IMR-90 (cell line): Measurements from ENCODE around the gene DACH1. TPM values are rescaled to one million over a fixed set of nuclear protein-coding genes. Genes with fewer than 3 reads are reported as not detected.

ENCODE experiments used
- ATAC-seq: fragments of 200-7000 bp; cut with Tn5 transposase; 2 replicates; pipeline ENCODE4 v1.9.1; 2020; ENCODE audit warnings: low read depth, mild to moderate bottlenecking, moderate library complexity
- BruUV-seq: library from RNA; stranded (reverse); fragments of 400-500 nt; replicated peaks from 2 replicates; lab custom pipeline; 2021; lab: Mats Ljungman, UMichigan
- CTCF ChIA-PET: fragments of 300-600 bp; formaldehyde crosslinking; extraction: SDS; loops from one replicate; lab custom pipeline; 2021; ENCODE audit warnings: antibody characterized with exemption; lab: Yijun Ruan, JAX
- POLR2A ChIA-PET: fragments of 300-600 bp; sonication (Branson Sonifier 250); formaldehyde crosslinking; loops from one replicate; lab custom pipeline; 2022; ENCODE audit warnings: antibody characterized with exemption; ENCODE audit not compliant: unreplicated experiment; lab: Charles Lee
- DNase-seq: peaks from one replicate; pipeline ENCODE4 v3.0.0; 2013
- H2AFZ ChIP-seq: replicated peaks from 2 replicates; pipeline ENCODE3; 2013; ENCODE audit warnings: low read length, mild to moderate bottlenecking; ENCODE audit not compliant: poor library complexity
- H2AK5ac ChIP-seq: 2 replicates; pipeline ENCODE4 v1.6.1; 2013; ENCODE audit warnings: low read depth, low read length, inconsistent platforms
- H2AK9ac ChIP-seq: replicated peaks from 2 replicates; pipeline ENCODE3; 2013; ENCODE audit warnings: mild to moderate bottlenecking, low read depth, low read length, moderate library complexity; ENCODE audit not compliant: poor library complexity
- H2BK120ac ChIP-seq: 2 replicates; pipeline ENCODE4 v1.6.1; 2013; ENCODE audit warnings: low read depth, low read length, inconsistent platforms
- H2BK15ac ChIP-seq: 3 replicates; pipeline ENCODE4 v1.6.1; 2013; ENCODE audit warnings: low read depth, low read length, inconsistent platforms
- H2BK20ac ChIP-seq: 2 replicates; pipeline ENCODE4 v1.6.1; 2013; ENCODE audit warnings: low read depth, mild to moderate bottlenecking, inconsistent platforms, low read length, moderate library complexity
- H2BK5ac ChIP-seq: 2 replicates; pipeline ENCODE4 v1.6.1; 2013; ENCODE audit warnings: mild to moderate bottlenecking, low read depth, low read length, inconsistent platforms; ENCODE audit not compliant: poor library complexity, severe bottlenecking
- H3K14ac ChIP-seq: replicated peaks from 2 replicates; pipeline ENCODE4 v1.6.1; 2013; ENCODE audit warnings: low read depth, low read length, inconsistent platforms
- H3K18ac ChIP-seq: 2 replicates; pipeline ENCODE4 v1.6.1; 2013; ENCODE audit warnings: low read depth, low read length, control low read depth
- H3K23ac ChIP-seq: 2 replicates; pipeline ENCODE4 v1.6.1; 2013; ENCODE audit warnings: low read depth, low read length, inconsistent platforms
- H3K27ac ChIP-seq: 2 replicates; pipeline ENCODE4 v1.5.1; 2013; ENCODE audit warnings: mild to moderate bottlenecking, control low read depth, low read length; ENCODE audit not compliant: insufficient read depth
- H3K27me3 ChIP-seq: 2 replicates; pipeline ENCODE4 v1.6.1; 2013; ENCODE audit warnings: low read length; ENCODE audit not compliant: control insufficient read depth, insufficient read depth
- H3K36me3 ChIP-seq: 2 replicates; pipeline ENCODE4 v1.6.1; 2013; ENCODE audit warnings: low read length, mixed read lengths; ENCODE audit not compliant: control insufficient read depth, insufficient read depth
- H3K4ac ChIP-seq: 2 replicates; pipeline ENCODE4 v1.6.1; 2013; ENCODE audit warnings: low read depth, low read length, inconsistent platforms
- H3K4me1 ChIP-seq: 2 replicates; pipeline ENCODE4 v1.6.1; 2013; ENCODE audit warnings: low read length, mixed read lengths; ENCODE audit not compliant: control insufficient read depth, insufficient read depth
- H3K4me2 ChIP-seq: 2 replicates; pipeline ENCODE4 v1.6.1; 2013; ENCODE audit warnings: low read depth, mild to moderate bottlenecking, control low read depth, low read length, moderate library complexity
- H3K4me3 ChIP-seq: 2 replicates; pipeline ENCODE4 v1.5.1; 2013; ENCODE audit warnings: low read depth, mild to moderate bottlenecking, control low read depth, low read length, moderate library complexity; ENCODE audit not compliant: insufficient read depth
- H3K56ac ChIP-seq: 2 replicates; pipeline ENCODE4 v1.6.1; 2013; ENCODE audit warnings: low read length, inconsistent platforms; ENCODE audit not compliant: insufficient read depth; ENCODE audit errors: extremely low read depth
- H3K79me1 ChIP-seq, 2 experiments: 2 replicates each; pipeline ENCODE4 v1.6.1; 2013; ENCODE audit warnings: low read length in 2 of 2, inconsistent platforms in 1 of 2, low read depth in 1 of 2
- H3K9ac ChIP-seq: 2 replicates; pipeline ENCODE4 v1.6.1; 2013; ENCODE audit warnings: low read depth, low read length, control low read depth
- H3K9me1 ChIP-seq: 2 replicates; pipeline ENCODE4 v1.6.1; 2013; ENCODE audit warnings: low read length, inconsistent platforms; ENCODE audit not compliant: insufficient read depth
- H3K9me3 ChIP-seq: 2 replicates; pipeline ENCODE4 v1.6.1; 2013; ENCODE audit warnings: low read length; ENCODE audit not compliant: control insufficient read depth, insufficient read depth
- H4K20me1 ChIP-seq: 2 replicates; pipeline ENCODE4 v1.6.1; 2013; ENCODE audit warnings: low read length, inconsistent platforms; ENCODE audit not compliant: insufficient read depth
- H4K5ac ChIP-seq: 2 replicates; pipeline ENCODE4 v1.6.1; 2013; ENCODE audit warnings: mild to moderate bottlenecking, low read depth, low read length, control low read depth
- H4K8ac ChIP-seq, 2 experiments: 2 replicates each; pipeline ENCODE4 v1.6.1; 2013; ENCODE audit warnings: low read depth in 2 of 2, low read length in 2 of 2, control low read depth in 1 of 2, inconsistent platforms in 1 of 2
- H4K91ac ChIP-seq: 2 replicates; pipeline ENCODE4 v1.6.1; 2013; ENCODE audit warnings: low read depth, low read length, inconsistent platforms; ENCODE audit not compliant: insufficient read depth
- CEBPB ChIP-seq: IDR thresholded peaks from 2 replicates; pipeline ENCODE4 v1.6.1; 2012; ENCODE audit warnings: low read depth, low read length, improper control_type of control experiment
- CHD1 ChIP-seq: IDR thresholded peaks from 2 replicates; pipeline ENCODE4 v1.6.1; 2012; ENCODE audit warnings: low read depth, low read length, improper control_type of control experiment
- FOS ChIP-seq: fragments of 150-350 bp; IDR thresholded peaks from 2 replicates; pipeline ENCODE4 v1.6.1; 2016; ENCODE audit warnings: low read depth, low read length
- MAFK ChIP-seq: IDR thresholded peaks from 2 replicates; pipeline ENCODE4 v1.6.1; 2012; ENCODE audit warnings: low read depth, low read length, improper control_type of control experiment
- NFE2L2 ChIP-seq: fragments of 150-350 bp; IDR thresholded peaks from 2 replicates; pipeline ENCODE4 v1.6.1; 2016; ENCODE audit warnings: low read depth, mild to moderate bottlenecking, low read length
- POLR2A ChIP-seq: IDR thresholded peaks from 2 replicates; pipeline ENCODE4 v1.6.1; 2012; ENCODE audit warnings: mild to moderate bottlenecking, low read depth, low read length
- RFX5 ChIP-seq: IDR thresholded peaks from 2 replicates; pipeline ENCODE4 v1.8.0; 2012; ENCODE audit warnings: low read depth, mild to moderate bottlenecking, low read length, moderate library complexity
- SMC3 ChIP-seq: fragments of 150-350 bp; IDR thresholded peaks from 2 replicates; pipeline ENCODE4 v1.6.1; 2016; ENCODE audit warnings: low read depth, mild to moderate bottlenecking, antibody characterized with exemption, low read length, moderate library complexity
- WGBS, 2 experiments: methylation state at CpG; one replicate each; pipeline versions ENCODE4 v1.1.5 to v1.1.7; 2013; ENCODE audit warnings: missing lambda C conversion rate in 2 of 2; ENCODE audit not compliant: insufficient read length in 1 of 2; ENCODE audit errors: extremely low coverage in 2 of 2; 5-methylcytosine and 5-hydroxymethylcytosine counted together
- dilution Hi-C: fragments of 300-500 bp; cut with HindIII; formaldehyde crosslinking; loops from one replicate; pipeline ENCODE4 v1.14.3; 2018; ENCODE audit warnings: low sequenced_read_pairs; ENCODE audit not compliant: unreplicated experiment
- in situ Hi-C: fragments of 300-500 bp; cut with MboI; formaldehyde crosslinking; loops from 3 replicates; pipeline ENCODE4 v1.14.3; 2019; ENCODE audit warnings: low sequenced_read_pairs, inconsistent platforms, mixed read lengths
- intact Hi-C: fragments of 100-400 bp; cut with micrococcal nuclease; formaldehyde crosslinking; loops from 2 replicates; pipeline ENCODE4 v1.10.0; 2022
- polyA plus RNA-seq, 3 experiments: library from polyadenylated mRNA; depleted of rRNA; stranded (reverse); fragments of >200 nt; gene quantifications; 2 replicates each; pipeline ENCODE4 v1.2.3, GENCODE V29; 2012; ENCODE audit warnings: low replicate concordance in 1 of 3
- total RNA-seq: library from RNA; depleted of rRNA; stranded (reverse); fragments of >200 nt; gene quantifications from 2 replicates; pipeline ENCODE4 v1.2.3, GENCODE V29; 2012

The DACH1 gene
- total and polyA plus RNA-seq, 2 of the 4 experiments (the other 2 are of a cell fraction): not detected

GRCh38 chr13:71801165-71801760, 65.7 kb downstream of the DACH1 start:
- no peaks in the 10 kb centered on the region for H3K36me3 ChIP-seq
- H3K4me1 ChIP-seq: no peaks in the 10 kb centered on the region
- H2AK9ac ChIP-seq: no peak overlapping the region
- no peak for DNase-seq
- H3K9me1 ChIP-seq: no peaks in the 10 kb centered on the region
- no peak overlapping the region for H3K9ac ChIP-seq
- POLR2A ChIA-PET: no interaction called here
- no peaks in the 10 kb centered on the region for H3K9me3 ChIP-seq
- no peak overlapping the region for H4K8ac ChIP-seq
- H2AK5ac ChIP-seq: no peak overlapping the region
- no peak overlapping the region for H4K5ac ChIP-seq
- dilution Hi-C loops (no loop called here), intact Hi-C loops (no loop called here), in situ Hi-C loops (no loop called here)
- no peak overlapping the region for H3K4ac ChIP-seq
- no peak overlapping the region for H3K18ac ChIP-seq
- no peak for ATAC-seq
- H4K91ac ChIP-seq: no peak overlapping the region
- H4K20me1 ChIP-seq: no peaks in the 10 kb centered on the region
- H3K4me2 ChIP-seq: no peak overlapping the region
- no peak overlapping the region for H3K4me3 ChIP-seq
- no peak overlapping the region for H3K14ac ChIP-seq
- H2AFZ ChIP-seq: no peak overlapping the region
- H3K27me3 ChIP-seq: no peaks in the 10 kb centered on the region
- no peak overlapping the region for H3K56ac ChIP-seq
- no TSS peak for BruUV-seq
- no peaks in the 10 kb centered on the region for H3K79me1 ChIP-seq
- no peak for TF ChIP-seq CHD1
- TF ChIP-seq CEBPB: no peak
- TF ChIP-seq SMC3: no peak
- TF ChIP-seq FOS: no peak
- no peak for TF ChIP-seq NFE2L2
- TF ChIP-seq RFX5: no peak
- TF ChIP-seq POLR2A: no peak
- no peak for TF ChIP-seq MAFK
- no peak overlapping the region for H2BK120ac ChIP-seq
- no peak overlapping the region for H3K23ac ChIP-seq
- CTCF ChIA-PET: no interaction called here
- H2BK20ac ChIP-seq: no peak overlapping the region
- WGBS, 2 experiments: no CpG with 5 or more reads among the region's 3 CpGs
- H2BK5ac ChIP-seq: no peak overlapping the region
- H2BK15ac ChIP-seq: no peak overlapping the region
- H3K27ac ChIP-seq: no peak overlapping the region
